Endometrial microvascular endothelial cells (primary cell): Measurements from ENCODE around the gene ZNF567. TPM values are rescaled to one million over a fixed set of nuclear protein-coding genes. Genes with fewer than 3 reads are reported as not detected.
"Not testable (repeated sequence)": the region's sequence is repeated elsewhere in the genome, so short reads cannot be mapped to it uniquely, and the experiment has no call there.

Experiments used
- in situ Hi-C: cut with HindIII; loops from 2 replicates; pipeline ENCODE4 v1.10.0; 2017; ENCODE audit warnings: low sequenced_read_pairs, low pct_unique_long_range_greater_than_20kb; ENCODE audit errors: inconsistent ontology term
- total RNA-seq: library from RNA; depleted of rRNA; stranded (reverse); fragments of >200 nt; gene quantifications from one replicate; pipeline ENCODE4 v1.2.3, GENCODE V29; 2015; ENCODE audit errors: inconsistent ontology term

ZNF567 gene
- total RNA-seq, 1 donor from 2014 or later, result 5.5 TPM

DNA sequence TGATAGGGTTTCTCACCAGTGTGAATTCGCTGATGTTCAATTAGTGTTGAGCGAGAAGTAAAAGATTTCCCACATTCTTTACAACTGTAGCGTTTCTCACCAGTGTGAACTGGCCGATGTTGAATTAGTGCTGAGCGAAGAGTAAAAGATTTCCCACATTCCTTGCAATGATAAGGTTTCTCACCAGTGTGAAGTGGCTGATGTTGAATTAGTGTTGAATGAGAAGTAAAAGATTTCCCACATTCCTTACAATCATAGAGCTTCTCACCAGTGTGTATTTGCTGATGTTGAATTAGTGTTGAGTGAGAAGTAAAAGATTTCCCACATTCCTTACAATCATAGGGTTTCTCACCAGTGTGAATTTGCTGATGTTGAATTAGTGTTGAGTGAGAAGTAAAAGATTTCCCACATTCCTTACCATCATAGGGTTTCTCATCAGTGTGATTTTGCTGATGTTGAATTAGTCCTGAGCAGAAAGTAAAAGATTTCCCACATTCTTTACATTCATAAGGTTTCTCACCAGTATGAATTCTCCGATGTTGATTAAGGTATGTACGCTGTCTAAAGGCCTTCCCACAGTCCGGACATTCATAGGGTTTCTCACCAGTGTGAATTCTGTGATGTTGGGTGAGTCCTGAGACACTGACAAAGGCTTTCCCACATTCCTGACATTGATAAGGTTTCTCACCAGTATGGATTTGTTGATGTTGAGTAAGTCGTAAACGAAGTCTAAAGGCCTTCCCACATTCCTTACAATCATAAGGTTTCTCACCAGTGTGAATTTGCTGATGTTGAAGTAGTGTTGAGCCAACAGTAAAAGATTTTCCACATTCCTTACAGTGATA is 61.2 kb downstream of the ZNF567 start:
- in situ Hi-C loops, result no loop called here

GRCh38 chr19:36749613-36750012 is 62.2 kb downstream of the ZNF567 start:
- in situ Hi-C loops, result not testable (repeated sequence)

GRCh38 chr19:36750066-36750691 is 62.8 kb downstream of the ZNF567 start:
- in situ Hi-C loops, result no loop called here

Other genes starting within 250 kb of the ZNF567 start
- 10.8 TPM for gene ZNF566, start 198.1 kb upstream of the ZNF567 start, total RNA-seq
- gene ZNF260, start 159.3 kb upstream of the ZNF567 start, total RNA-seq, result 6.9 TPM
- gene ZNF529, start 114.3 kb upstream of the ZNF567 start, total RNA-seq, result 2.6 TPM
- gene ZNF382, start 82.3 kb upstream of the ZNF567 start, total RNA-seq, result 1.3 TPM
- gene ZNF461, start 20.8 kb upstream of the ZNF567 start, total RNA-seq, result 23.2 TPM
- gene ZNF850, start 85.2 kb downstream of the ZNF567 start, total RNA-seq, result 0.84 TPM
- 5.2 TPM for gene ZNF790, start 150.8 kb downstream of the ZNF567 start, total RNA-seq
- gene ZNF345, start 163.3 kb downstream of the ZNF567 start, total RNA-seq, result 1.4 TPM
- gene ZNF829, start 228.7 kb downstream of the ZNF567 start, total RNA-seq, result 2.1 TPM
- gene ZNF568, start 228.7 kb downstream of the ZNF567 start, total RNA-seq, result 2.5 TPM